Measurements from ENCODE around the gene CAB39.
A peak's percentile ranks its signal among the peaks of the same experiment; 100 is the strongest.

CAB39 gene

DNA sequence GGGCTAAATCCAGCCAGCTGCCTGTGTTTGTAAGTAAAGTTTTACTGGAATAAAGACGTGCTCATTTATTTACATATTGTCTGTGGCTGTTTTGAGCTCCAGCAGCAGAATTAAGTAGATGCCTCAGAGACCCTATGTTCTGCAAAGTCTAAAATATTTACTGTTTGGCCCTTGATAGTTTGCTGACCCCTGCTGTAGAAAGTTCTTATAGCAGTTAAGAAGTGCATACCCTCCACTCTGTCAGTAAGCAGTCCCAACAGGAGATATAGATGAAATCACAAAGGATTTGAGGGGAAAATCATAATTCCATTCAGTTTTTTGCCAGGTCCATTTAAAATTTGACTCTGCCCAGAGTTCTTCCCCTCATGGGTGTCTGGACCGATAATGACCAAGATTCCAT, 102.0 kb downstream of the CAB39 start:
- no peak for FAIRE-seq

DNA sequence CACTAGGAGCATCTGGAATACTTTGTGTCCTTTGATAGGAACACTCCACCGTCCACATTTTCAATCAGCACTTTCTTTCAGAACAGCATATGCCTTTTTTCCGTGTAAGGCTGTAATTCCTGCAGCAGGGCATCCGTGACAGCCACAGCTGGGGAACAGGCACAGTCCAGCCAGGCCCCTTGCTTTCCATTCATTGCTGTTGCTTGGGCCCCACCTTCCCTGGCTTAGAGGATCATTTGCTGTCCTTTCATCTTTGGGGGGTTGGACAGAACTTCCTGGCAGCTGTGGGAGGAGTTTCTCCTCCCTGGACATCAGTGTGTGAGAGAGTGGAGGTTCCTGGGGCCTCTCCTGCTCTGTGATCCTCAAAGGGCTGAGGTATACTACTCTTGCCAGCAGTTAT, 102.4 kb downstream of the CAB39 start:
- DNase-seq (ENCODE audit: low spot score) (no peak), FAIRE-seq (no peak)

More for the DNA sequence above, 102.0 kb downstream of the CAB39 start:
- peak; percentile 18 for DNase-seq (ENCODE audit: low spot score)

DNA sequence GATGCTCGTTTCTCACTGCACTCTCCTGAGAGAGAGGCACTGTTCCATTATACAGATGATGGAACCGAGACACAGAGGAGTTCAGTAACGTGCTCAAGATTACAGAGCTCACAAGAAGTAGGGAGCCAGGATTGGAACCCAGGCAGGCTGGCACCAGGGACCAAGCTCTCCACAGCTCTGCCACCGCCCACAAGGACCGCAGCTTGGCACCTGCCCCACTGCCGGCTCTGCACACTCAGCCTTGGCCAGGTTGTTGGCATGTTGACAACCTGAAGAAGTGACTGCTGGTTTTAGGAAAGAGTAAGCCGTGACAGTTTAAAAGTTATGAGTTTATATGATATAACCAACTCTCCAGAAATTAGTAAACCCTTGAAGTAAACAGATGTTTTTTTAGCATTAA, 104.1 kb downstream of the CAB39 start:
- FAIRE-seq: no peak
- DNase-seq (ENCODE audit: low spot score): no peak

DNA sequence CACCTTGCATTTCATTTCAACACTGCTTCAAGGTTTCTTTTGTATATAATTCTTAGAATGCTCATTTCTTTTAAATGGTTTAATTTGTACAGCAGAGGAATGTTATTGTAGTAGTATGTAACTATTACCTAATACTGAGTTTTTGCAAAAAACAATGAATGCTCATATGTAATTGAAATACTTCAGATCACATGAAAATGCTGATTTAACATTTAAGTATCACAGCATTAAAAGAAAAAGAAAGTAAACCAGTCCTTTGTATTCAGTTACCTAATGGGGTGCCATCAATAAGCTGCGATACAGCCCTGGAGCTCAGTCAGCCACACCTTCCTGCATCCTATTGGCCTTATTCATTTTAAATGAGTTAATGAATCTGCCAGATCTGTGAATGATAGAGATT, 106.8 kb downstream of the CAB39 start:
- FAIRE-seq (no peak), DNase-seq (ENCODE audit: low spot score) (no peak)

GRCh38 chr2:230821261-230821990, 108.8 kb downstream of the CAB39 start:
- DNase-seq (ENCODE audit: low spot score) (no peak), FAIRE-seq (no peak)

- FAIRE-seq (no peak), DNase-seq (ENCODE audit: low spot score) (no peak)
Measured at GRCh38 chr2:230821991-230822520, 109.4 kb downstream of the CAB39 start.

DNA sequence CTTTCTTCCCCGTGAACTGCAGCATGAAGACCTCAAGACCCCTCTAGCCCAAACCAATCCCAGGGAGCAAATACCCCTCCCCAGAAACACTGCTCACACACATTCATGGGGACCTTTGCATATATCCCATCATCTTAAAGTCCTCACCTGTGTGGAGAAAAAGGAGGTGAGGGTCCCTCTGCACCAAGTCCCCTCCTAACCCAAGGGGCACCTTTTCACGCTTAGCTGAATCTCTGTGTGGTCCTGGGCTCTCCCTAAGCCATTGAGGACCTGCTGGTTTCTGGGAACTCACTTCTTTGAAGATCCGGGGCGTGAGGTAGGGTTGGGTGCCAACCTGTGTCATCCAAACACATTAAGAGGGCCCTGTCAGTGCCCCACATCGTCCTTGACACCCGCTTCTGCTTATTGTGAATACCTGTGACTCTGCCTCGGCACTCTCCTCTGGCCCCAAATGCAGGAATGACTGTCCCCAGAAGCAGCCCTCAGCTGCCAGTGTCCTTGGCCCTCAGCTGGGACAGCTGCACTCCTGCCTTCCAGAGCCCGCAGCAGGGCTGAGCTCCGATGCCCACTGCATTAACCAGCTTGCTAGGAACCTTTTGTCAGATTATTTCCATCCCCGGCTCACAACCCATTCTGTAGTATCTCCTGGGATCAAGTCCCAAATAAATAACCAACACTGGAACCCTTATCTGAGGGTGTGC, 110.8 kb downstream of the CAB39 start:
- DNase-seq (ENCODE audit: low spot score): no peak
- no peak for FAIRE-seq

GRCh38 chr2:230824406-230824978, 111.8 kb downstream of the CAB39 start:
- FAIRE-seq (no peak), DNase-seq (ENCODE audit: low spot score) (peak; percentile 62)

GRCh38 chr2:230825354-230825753, 112.7 kb downstream of the CAB39 start:
- FAIRE-seq: no peak

GRCh38 chr2:230827774-230828271, 115.2 kb downstream of the CAB39 start:
- no peak for DNase-seq (ENCODE audit: low spot score)
- FAIRE-seq: no peak

More at GRCh38 chr2:230825354-230825753, 112.7 kb downstream of the CAB39 start:
- no peak for DNase-seq (ENCODE audit: low spot score)

DNA sequence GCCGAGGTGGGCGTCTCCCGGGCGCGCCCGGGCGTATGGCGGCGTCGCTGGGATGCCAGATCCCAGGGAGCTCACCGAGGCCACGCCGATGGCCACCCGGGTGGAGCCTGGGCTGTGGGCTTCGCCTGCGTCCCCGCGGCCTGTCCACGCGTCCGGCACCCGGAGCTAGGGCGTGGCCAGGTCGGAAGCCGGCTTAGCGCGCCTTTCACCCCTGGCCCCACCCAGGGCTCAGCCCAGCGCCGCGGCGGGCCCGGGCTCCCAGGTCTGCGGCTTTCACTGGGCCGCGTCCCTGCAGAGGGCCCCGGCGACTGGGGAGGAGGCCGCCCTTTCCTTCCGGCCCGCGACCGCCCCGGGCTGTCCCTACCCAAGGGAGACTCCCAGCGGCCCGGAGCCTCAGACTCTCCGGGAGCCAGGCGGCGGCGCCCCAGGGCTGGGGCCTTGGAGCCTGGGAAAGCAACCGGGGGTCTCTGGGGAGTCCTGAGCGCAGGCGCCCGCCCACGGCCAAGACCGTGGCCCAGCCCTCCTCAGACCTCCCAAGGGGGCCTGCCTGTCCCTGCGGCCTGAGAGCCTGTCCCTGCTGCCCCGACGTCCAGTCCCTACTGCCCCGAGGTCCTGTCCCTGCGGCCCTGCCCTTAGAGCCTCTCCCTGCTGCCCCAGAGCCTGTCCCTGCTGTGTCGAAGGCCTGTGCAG, 115.8 kb downstream of the CAB39 start:
- DNase-seq (ENCODE audit: low spot score) (no peak), FAIRE-seq (no peak)

DNA sequence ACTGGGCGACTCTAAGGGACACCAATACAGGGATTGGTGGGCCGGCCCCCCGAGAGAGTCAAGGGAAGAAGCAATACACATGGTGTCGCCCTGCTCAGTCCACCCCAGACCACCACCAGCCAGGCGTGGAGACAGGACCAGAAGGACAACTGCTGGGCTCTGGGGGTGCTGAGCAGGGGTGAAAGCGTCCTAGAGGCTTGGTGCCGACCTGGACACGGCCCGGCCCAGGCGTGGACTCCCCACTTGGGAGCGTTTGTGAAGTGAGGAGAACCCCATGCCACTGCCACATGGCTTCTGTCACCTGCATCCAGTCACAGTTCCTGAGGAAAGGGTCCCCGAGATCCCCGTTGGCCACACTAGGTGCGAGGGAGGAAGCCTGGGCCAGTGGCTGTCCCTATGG, 116.7 kb downstream of the CAB39 start:
- FAIRE-seq (no peak), DNase-seq (ENCODE audit: low spot score) (no peak)

DNA sequence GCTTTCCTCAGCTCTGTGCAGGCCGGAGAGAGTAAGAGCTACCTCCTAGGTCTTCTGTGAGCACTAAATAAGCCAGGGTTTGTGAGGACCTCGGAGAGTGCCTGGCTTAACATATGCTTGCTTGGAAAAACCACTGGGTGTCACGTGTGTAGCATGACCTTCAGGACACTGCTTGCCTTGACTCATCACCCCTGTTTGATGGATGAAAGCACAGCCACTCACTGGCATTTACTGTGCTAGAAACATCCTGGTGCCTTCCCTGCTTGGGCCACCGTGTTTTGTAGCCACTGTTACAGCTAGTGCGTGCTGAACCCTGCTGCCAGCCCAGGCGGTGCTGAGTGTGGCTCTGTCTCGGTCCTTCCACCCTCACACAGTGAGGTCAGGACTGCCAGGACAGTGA, 117.3 kb downstream of the CAB39 start:
- no peak for FAIRE-seq
- no peak for DNase-seq (ENCODE audit: low spot score)

DNA sequence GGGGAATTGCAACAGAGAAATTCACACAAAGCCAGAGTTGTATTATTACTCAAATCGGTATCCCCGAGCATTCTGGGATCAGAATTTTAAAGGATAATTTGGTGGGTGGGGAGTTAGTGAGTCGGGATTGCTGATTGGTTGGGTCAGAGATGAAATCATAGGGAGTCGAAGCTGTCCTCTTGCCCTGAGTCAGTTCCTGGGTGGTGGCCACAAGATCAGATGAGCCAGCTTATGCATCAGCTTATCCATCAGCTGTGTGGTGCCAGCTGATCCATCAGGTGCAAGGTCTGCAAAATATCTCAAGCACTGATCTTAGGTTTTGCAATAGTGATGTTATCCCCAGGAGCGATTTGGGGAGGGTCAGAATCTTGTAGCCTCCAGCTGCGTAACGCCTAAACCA, 117.8 kb downstream of the CAB39 start:
- DNase-seq (ENCODE audit: low spot score) (no peak), FAIRE-seq (no peak)

GRCh38 chr2:230840301-230840700, 127.7 kb downstream of the CAB39 start:
- no peak for DNase-seq (ENCODE audit: low spot score)

DNA sequence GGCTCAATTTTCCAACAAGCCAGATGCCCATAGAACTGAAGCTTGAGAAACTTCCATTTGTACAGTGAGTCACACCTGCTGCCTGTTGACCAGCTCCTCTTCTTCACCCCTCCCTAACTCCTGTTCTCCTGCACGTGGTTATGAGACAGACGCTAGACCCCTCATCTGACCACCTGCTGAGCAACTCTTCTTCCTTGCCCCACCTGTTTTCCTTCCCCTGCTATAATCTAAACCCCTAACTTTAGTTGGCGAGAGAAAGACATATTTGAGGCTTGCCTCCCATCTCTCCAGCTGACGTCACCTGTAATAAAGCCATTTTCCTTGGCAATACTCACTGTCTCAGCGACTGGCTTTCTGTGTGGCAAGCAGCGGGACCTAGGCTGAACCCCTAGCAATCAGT, 129.8 kb downstream of the CAB39 start:
- FAIRE-seq: no peak
- DNase-seq (ENCODE audit: low spot score): peak; percentile 30

More at GRCh38 chr2:230840301-230840700, 127.7 kb downstream of the CAB39 start:
- FAIRE-seq: no peak

GRCh38 chr2:230843132-230843531, 130.5 kb downstream of the CAB39 start:
- FAIRE-seq: no peak

GRCh38 chr2:230846360-230846759, 133.7 kb downstream of the CAB39 start:
- no peak for FAIRE-seq
- DNase-seq (ENCODE audit: low spot score): no peak

More at GRCh38 chr2:230843132-230843531, 130.5 kb downstream of the CAB39 start:
- DNase-seq (ENCODE audit: low spot score): no peak

- FAIRE-seq (peak; percentile 32), DNase-seq (ENCODE audit: low spot score) (peak; percentile 62)
Measured at GRCh38 chr2:230847883-230848388, 135.3 kb downstream of the CAB39 start.

GRCh38 chr2:230849633-230850357, 137.2 kb downstream of the CAB39 start:
- DNase-seq (ENCODE audit: low spot score) (no peak), FAIRE-seq (no peak)

- FAIRE-seq: no peak
- no peak for DNase-seq (ENCODE audit: low spot score)
Measured at GRCh38 chr2:230850358-230850658, 137.7 kb downstream of the CAB39 start.
